ENCODE data around the gene MYBPC2. TPM values are rescaled to one million over a fixed set of nuclear protein-coding genes. Genes with fewer than 3 reads are reported as not detected.

The MYBPC2 gene
- total and polyA plus RNA-seq, 9 of the 15 experiments (the other 6 are each of a cell fraction or from before 2014, with no cell fraction given), result 0.01 to 0.14 (median 0.04) TPM; not detected in 6

GRCh38 chr19:50501186-50501567 lies 68.5 kb downstream of the MYBPC2 start:
- WGBS (ENCODE audit: insufficient coverage, low coverage, missing lambda C conversion rate), result 40% methylated on average over 12 of the region's 12 CpGs
- H4K20me1 ChIP-seq (replicated peaks; ENCODE audit: control insufficient read depth, insufficient read depth, low read length), result no peaks in the 10 kb centered on the region
- no peak overlapping the region for H3K4me2 ChIP-seq (ENCODE audit: insufficient read depth, low read length)
- DNase-seq (ENCODE audit: extremely low read depth in 1 of 4, low spot score in 3 of 4), result no peak
- H3K4me3 ChIP-seq, result no peak overlapping the region
- BruUV-seq (replicated peaks), result no TSS peak
- H3K27me3 ChIP-seq (ENCODE audit: control insufficient read depth in 2 of 2, insufficient read depth in 2 of 2, low read length in 2 of 2), result no peaks in the 10 kb centered on the region
- intact Hi-C loops (cut with micrococcal nuclease) (no loop called here), in situ Hi-C loops (cut with MboI) (no loop called here)
- peak overlapping the region in 1 of 2 experiments; percentile 66; a peak in 2 of 4 replicates for H3K9ac ChIP-seq (ENCODE audit: insufficient read depth in 1 of 2, low read depth in 2 of 2, low read length in 2 of 2)
- H3K27ac ChIP-seq (ENCODE audit: extremely low read depth, low read depth, low read length), result no peak overlapping the region
- H3K9me1 ChIP-seq (ENCODE audit: control insufficient read depth, insufficient read depth, low read length), result no peaks in the 10 kb centered on the region
- H3K79me2 ChIP-seq (ENCODE audit: control insufficient read depth, insufficient read depth, low read length), result no peaks in the 10 kb centered on the region
- ChIA-PET POLR2A (interaction anchor here (0.5 to 0.6 kb wide), 2 partner anchors 150 to 200 kb away, joined by 3 to 4 read pairs; no protein-coding TSS in a partner anchor), CTCF (ENCODE audit: low intra/inter-chr PET ratio) (no interaction called here)
- H2AFZ ChIP-seq (ENCODE audit: low read depth, low read length), result no peak overlapping the region
- H3K9me3 ChIP-seq (replicated peaks; ENCODE audit: control insufficient read depth, insufficient read depth, low read depth, low read length), result no peaks in the 10 kb centered on the region
- no peaks in the 10 kb centered on the region for H3K36me3 ChIP-seq (ENCODE audit: control insufficient read depth, insufficient read depth, low read length)
- peak; percentile 29 for ATAC-seq
- FAIRE-seq, result no peak
- H3K4me1 ChIP-seq (replicated peaks in 1 of 2; ENCODE audit: control insufficient read depth in 2 of 2, insufficient read depth in 2 of 2, low read length in 2 of 2), result peaks cover 0 to 35% of the 10 kb centered on the region in 2 experiments; a peak in 4 of 5 replicates
- TF ChIP-seq ZBTB40 (IDR thresholded peaks at IDR 0.05) (no peak), ZBTB40 (CRISPR knock-in tag; IDR thresholded peaks at IDR 0.05) (no peak), PRMT5 (CRISPR knock-in tag; IDR thresholded peaks at IDR 0.05) (no peak), KDM1A (IDR thresholded peaks at IDR 0.05) (no peak), NRF1 (conservative IDR thresholded peaks at IDR 0.05 in 1 of 2, IDR thresholded peaks at IDR 0.05 in 1 of 2) (peak in 1 of 2 experiments; percentile 19; a peak in 1 of 4 replicates), WHSC1 (IDR thresholded peaks at IDR 0.05; ENCODE audit: low read length) (no peak), ZSCAN29 (IDR thresholded peaks at IDR 0.05) (no peak), SMARCA5 (IDR thresholded peaks at IDR 0.05) (no peak), ZNF121 (CRISPR knock-in tag; conservative IDR thresholded peaks at IDR 0.05) (no peak), NR2C1 (IDR thresholded peaks at IDR 0.05) (no peak), NR2C1 (tag; IDR thresholded peaks at IDR 0.05) (peak; percentile 59), MCM2 (IDR thresholded peaks at IDR 0.05; ENCODE audit: low read depth) (no peak), PRDM10 (IDR thresholded peaks at IDR 0.05; ENCODE audit: partially characterized antibody) (peak; percentile 58)

All from K562 (cell line).